GM12874 (cell line): ENCODE data around the gene TPRG1L.

Experiments used
- CTCF ChIP-seq: IDR thresholded peaks from 2 replicates; pipeline ENCODE4 v1.5.1; 2011; ENCODE audit warnings: low read depth, mild to moderate bottlenecking, control low read depth, low read length, moderate library complexity; ENCODE audit not compliant: insufficient read depth

Gene TPRG1L

GRCh38 chr1:3603156-3603555, 21.7 kb upstream of the TPRG1L start:
- no peak for TF ChIP-seq CTCF

GRCh38 chr1:3603571-3604467, 21.0 kb upstream of the TPRG1L start:
- TF ChIP-seq CTCF, result no peak

GRCh38 chr1:3604468-3604974, 20.3 kb upstream of the TPRG1L start:
- no peak for TF ChIP-seq CTCF

DNA sequence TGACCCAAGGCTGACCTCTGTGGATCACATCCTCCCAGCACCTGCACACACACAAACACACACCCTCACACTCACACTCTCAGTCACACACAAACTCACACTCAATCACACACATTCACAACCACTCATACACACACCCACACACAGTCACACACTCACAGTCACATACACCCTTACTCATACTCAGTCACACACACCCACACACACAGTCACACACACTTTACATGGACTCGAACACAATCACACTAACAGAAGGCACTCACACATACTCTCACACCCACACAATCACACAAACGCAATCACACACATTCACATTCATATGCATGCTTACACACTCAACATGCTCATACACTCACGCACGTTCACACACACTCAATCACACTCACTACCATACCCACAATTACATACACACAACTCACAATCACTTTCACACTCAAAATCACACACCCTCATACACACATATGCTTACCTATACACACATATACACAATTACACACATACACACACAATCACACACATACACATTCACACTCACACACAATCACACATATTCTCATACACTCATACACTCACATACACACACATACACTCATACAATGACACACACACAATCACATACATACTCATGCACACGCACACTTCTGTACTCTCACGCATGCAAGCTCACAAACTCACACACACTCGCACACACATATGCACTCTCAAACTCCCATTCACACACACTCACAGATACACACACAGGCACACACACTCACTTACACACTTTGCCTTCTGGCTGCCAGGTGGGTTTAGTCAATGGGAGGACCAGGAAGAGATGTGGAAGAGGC, 19.6 kb upstream of the TPRG1L start:
- TF ChIP-seq CTCF, result no peak

- no peak for TF ChIP-seq CTCF
Observed at GRCh38 chr1:3606779-3607702, 17.8 kb upstream of the TPRG1L start.

- TF ChIP-seq CTCF, result no peak
Observed at GRCh38 chr1:3607703-3608065, 17.1 kb upstream of the TPRG1L start.
